Measurements from ENCODE around the gene DCDC2. TPM values are rescaled to one million over a fixed set of nuclear protein-coding genes. Genes with fewer than 3 reads are reported as not detected.
A peak's percentile ranks its signal among the peaks of the same experiment; 100 is the strongest.

DCDC2 gene
- total RNA-seq, 1 donor from 2014 or later, result 5.3 TPM

DNA sequence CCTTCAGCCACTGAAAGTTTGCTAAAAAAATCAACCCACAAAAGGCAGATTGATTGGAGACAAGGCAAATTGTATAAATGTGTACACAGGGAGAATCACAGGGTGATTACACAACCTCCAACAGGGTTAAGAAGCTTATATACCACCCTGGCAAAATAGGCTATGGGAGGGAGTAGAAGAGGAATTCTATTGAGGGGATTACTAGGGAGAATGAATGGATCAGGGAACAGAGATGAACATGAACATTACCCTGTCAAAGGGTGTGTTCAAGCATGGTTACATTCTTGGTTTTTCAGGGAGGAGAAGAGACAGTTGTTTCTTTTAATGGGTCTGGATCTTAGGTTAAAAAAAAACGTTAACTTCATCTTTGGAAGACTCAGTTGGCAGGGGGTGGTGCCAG lies 39.8 kb upstream of the DCDC2 start:
- H3K4me3 ChIP-seq, result no peak overlapping the region
- intact Hi-C loops (cut with DNase I), result no loop called here
- H3K27ac ChIP-seq, result no peak overlapping the region

DNA sequence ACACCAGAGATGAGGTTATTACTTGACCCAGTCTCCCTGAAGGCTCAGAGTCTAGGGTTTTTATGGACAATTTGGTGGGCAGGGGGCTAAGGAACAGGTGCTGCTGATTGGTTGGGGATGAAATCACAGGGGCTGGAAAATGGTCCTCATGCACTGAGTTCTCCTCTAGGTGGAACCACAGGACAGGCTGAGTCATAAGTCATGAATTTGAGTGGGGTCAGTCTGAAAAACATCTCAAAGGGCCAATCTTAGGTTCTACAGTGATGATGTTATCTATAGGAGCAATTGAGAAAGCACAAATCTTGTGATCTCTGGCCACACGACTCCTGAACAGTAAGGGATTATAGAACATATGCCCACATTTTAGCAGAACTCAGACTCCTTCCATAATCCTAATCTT lies 39.0 kb upstream of the DCDC2 start:
- intact Hi-C loops (cut with DNase I), result no loop called here
- no peak for TF ChIP-seq CTCF (IDR thresholded peaks at IDR 0.05)
- no peak for DNase-seq
- H3K36me3 ChIP-seq, result no peaks in the 10 kb centered on the region
- no peak overlapping the region for H3K4me3 ChIP-seq
- no peaks in the 10 kb centered on the region for H3K4me1 ChIP-seq
- no peak for ATAC-seq
- peaks cover 8% of the 10 kb centered on the region for H3K27me3 ChIP-seq
- H3K27ac ChIP-seq, result no peak overlapping the region
- no peaks in the 10 kb centered on the region for H3K9me3 ChIP-seq

More for the DNA sequence above, 39.8 kb upstream of the DCDC2 start:
- no peak for TF ChIP-seq CTCF (IDR thresholded peaks at IDR 0.05)
- H3K36me3 ChIP-seq, result no peaks in the 10 kb centered on the region
- H3K27me3 ChIP-seq, result peaks cover 8% of the 10 kb centered on the region
- DNase-seq (no peak), ATAC-seq (no peak)
- H3K9me3 ChIP-seq, result no peaks in the 10 kb centered on the region
- H3K4me1 ChIP-seq, result no peaks in the 10 kb centered on the region

DNA sequence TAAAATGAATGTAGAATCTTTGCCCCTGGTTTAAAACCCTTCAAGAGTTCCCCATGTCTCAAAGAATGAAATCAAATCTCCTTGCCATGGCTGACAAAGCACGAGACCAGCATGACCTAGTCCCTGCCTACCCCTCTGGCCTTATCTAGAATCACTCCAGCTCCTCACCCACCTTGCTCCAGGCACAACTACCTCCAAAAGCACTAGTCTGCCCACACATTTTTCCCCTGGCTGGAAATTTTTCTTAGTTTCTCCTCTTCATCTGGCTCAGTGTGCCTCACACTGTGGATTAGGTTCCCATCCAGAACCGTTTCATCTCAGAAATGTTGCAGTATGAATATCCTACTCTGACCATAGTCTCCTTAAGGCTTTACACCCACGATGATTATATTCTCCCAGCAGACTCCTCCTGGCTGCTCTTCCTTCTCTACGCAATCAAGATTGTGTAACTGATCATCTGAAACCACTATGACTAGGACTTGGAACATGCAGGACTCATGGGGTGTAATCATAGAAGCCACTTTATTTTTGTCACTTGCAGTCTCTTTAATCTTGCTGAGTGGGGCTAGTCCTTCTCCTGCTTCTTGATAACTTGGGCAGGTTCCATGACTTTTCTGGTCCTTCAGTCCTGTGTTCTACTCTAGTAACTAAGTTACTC lies 37.0 kb upstream of the DCDC2 start:
- Histone ChIP-seq H3K36me3 (no peaks in the 10 kb centered on the region), H3K27ac (peak overlapping the region; percentile 11), H3K4me3 (no peak overlapping the region), H3K4me1 (no peaks in the 10 kb centered on the region), H3K27me3 (peaks cover 8% of the 10 kb centered on the region), H3K9me3 (no peaks in the 10 kb centered on the region)
- ATAC-seq (peak; percentile 84), DNase-seq (no peak)
- no peak for TF ChIP-seq CTCF (IDR thresholded peaks at IDR 0.05)
- intact Hi-C loops (cut with DNase I), result no loop called here

GRCh38 chr6:24394061-24394779 lies 36.4 kb upstream of the DCDC2 start:
- no peaks in the 10 kb centered on the region for H3K4me1 ChIP-seq
- peak overlapping the region; percentile 11 for H3K27ac ChIP-seq
- H3K27me3 ChIP-seq, result peaks cover 8% of the 10 kb centered on the region
- no peaks in the 10 kb centered on the region for H3K9me3 ChIP-seq
- ATAC-seq, result peak; percentile 56
- no peak for TF ChIP-seq CTCF (IDR thresholded peaks at IDR 0.05)
- intact Hi-C loops (cut with DNase I), result no loop called here
- DNase-seq, result no peak
- no peak overlapping the region for H3K4me3 ChIP-seq
- no peaks in the 10 kb centered on the region for H3K36me3 ChIP-seq

- Histone ChIP-seq H3K9me3 (no peaks in the 10 kb centered on the region), H3K4me3 (no peak overlapping the region), H3K27ac (no peak overlapping the region), H3K36me3 (no peaks in the 10 kb centered on the region), H3K27me3 (peaks cover 8% of the 10 kb centered on the region), H3K4me1 (no peaks in the 10 kb centered on the region)
- no peak for TF ChIP-seq CTCF (IDR thresholded peaks at IDR 0.05)
- intact Hi-C loops (cut with DNase I), result no loop called here
- ATAC-seq (no peak), DNase-seq (no peak)
These were observed 34.0 kb upstream of the DCDC2 start for GRCh38 chr6:24391756-24392405.
